Esophagus squamous epithelium (tissue), 4 donors: ENCODE data around the gene NIPBL.

ENCODE experiments used
- POLR2A ChIP-seq, 4 donors: fragments of 450-650 bp; IDR thresholded peaks; one replicate each; pipeline ENCODE4 v1.6.1; 2017; ENCODE audit warnings: antibody characterized with exemption in 4 of 4, mild to moderate bottlenecking in 4 of 4, moderate library complexity in 3 of 4
- TF ChIP-seq, protein P1 (sequence below), 6 experiments: fragments of 450-650 bp in 4 of 6; fragments of 200-600 bp in 2 of 6; sonication (generic) in 2 of 6; IDR thresholded peaks; one replicate each; pipeline ENCODE4 v1.5.1; 2016 to 2019; ENCODE audit warnings: antibody characterized with exemption in 6 of 6, mild to moderate bottlenecking in 4 of 6, moderate library complexity in 4 of 6

DNA sequence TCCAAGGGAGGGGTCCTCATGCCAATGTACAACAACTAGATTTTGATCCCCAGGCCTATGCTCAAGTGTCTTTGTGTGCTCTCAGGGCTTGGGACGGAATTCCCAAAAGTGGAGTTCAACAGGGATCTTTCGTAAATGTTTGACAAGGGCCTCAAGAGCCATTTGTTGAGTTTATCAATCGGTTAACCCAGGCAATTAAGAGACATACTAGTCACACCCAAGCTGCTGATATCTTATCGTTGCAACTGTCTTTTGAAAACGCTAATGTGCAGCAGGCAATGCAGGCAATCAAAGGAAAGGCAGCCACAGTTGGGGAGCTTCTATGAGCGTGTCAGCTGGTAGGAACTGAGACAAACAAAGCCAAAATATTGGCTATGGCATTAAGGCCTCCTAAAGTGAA is 211.4 kb downstream of the NIPBL start:
- TF ChIP-seq, protein P1, sequence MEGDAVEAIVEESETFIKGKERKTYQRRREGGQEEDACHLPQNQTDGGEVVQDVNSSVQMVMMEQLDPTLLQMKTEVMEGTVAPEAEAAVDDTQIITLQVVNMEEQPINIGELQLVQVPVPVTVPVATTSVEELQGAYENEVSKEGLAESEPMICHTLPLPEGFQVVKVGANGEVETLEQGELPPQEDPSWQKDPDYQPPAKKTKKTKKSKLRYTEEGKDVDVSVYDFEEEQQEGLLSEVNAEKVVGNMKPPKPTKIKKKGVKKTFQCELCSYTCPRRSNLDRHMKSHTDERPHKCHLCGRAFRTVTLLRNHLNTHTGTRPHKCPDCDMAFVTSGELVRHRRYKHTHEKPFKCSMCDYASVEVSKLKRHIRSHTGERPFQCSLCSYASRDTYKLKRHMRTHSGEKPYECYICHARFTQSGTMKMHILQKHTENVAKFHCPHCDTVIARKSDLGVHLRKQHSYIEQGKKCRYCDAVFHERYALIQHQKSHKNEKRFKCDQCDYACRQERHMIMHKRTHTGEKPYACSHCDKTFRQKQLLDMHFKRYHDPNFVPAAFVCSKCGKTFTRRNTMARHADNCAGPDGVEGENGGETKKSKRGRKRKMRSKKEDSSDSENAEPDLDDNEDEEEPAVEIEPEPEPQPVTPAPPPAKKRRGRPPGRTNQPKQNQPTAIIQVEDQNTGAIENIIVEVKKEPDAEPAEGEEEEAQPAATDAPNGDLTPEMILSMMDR (IDR thresholded peaks at IDR 0.05) = no peak
- TF ChIP-seq POLR2A (IDR thresholded peaks at IDR 0.05) = no peak
